GM18498 (cell line): ENCODE measurements around the gene HOXC9.

Experiments
- ATAC-seq: cut with Tn5 transposase; IDR thresholded peaks from one replicate; pipeline ENCODE4 v1.9.1; 2021; ENCODE audit warnings: mild to moderate bottlenecking, moderate library complexity; ENCODE audit not compliant: unreplicated experiment

Gene HOXC9

DNA sequence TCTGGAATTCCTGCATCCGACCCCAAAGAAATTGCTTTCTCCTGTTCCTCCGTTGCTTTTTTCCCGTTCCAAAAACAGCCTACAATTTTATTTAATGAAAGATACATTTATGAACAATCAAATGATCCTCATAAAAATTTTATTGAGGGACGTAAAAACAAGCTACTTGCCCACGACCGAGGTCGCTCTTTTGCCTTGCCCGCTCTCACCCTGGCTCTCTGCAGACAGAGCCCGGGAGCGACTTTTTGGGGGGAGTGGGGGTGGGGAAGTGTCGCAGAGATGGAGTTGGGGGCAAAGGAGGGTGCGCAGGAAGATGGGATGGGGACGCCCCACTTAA is 1.1 kb upstream of the HOXC9 start:
- no peak for ATAC-seq

DNA sequence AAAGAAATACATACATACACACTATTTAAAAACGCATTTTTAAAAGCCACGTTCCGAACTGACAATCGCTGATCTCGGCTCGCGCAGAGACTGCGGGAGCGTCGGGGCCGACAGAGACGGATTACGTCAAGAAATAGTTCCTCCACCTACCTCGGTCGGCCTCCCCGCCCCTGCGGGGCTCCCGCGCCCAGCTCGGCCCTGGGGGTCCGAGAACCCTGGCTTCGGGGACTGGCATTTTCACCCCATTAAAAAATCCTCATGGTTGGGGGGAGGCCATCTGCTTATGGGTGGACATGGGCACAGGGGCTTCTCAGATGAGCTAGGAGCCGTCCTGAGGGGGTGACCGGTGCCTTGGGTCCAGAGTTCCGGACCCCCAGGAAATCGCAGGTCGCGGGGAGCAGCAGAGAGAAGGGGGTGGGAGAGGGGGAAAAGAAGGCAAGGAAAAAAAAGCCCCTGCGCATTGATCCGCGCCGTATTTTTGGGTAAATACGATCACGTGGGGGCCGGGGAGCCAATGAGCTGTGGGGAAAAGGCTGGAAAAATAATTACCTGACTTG is 324 bp upstream of the HOXC9 start:
- ATAC-seq: no peak

DNA sequence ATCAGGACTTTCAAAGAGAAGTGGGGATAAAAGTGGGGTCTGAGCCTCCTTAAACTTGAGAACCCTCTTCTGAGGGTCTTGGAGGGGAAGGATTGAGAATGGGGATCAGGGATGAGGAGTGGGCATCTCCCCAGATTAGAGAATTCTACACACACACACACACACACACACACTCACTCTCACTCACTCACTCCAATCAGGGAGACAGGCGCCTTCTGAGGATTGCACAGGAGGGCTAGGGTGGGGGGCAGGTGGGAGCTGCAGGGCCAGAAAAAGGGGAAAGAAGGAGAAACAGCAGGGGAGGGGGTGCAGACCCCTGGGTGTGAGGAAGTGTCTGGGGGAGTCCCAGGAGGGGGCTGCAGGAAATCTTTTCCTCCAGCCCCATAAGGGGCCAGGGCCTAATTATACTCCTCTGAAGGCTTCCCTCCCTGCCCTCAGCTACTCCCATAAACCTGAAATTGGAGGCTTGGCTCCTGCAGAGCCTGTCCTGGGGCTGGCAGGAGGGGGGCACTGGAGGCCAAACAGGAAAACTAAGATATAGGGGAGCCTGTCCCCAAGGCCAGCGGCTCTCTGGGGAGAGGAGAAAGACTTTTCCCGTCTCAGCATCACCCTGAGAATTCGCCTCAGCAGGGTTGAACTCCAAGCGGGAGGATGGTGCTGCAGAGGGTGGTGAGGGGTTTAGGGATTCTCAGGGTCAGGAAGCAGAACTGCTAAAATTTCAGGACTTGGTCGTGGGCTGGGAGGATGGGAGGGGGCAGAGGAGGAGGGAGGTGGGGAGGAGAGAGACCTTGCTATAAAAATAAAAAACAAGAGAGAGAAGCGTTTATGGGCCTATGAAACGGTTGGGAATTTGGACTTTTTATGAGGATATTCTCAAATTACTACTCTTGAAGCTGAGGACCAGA is 1.6 kb downstream of the HOXC9 start:
- ATAC-seq: no peak

DNA sequence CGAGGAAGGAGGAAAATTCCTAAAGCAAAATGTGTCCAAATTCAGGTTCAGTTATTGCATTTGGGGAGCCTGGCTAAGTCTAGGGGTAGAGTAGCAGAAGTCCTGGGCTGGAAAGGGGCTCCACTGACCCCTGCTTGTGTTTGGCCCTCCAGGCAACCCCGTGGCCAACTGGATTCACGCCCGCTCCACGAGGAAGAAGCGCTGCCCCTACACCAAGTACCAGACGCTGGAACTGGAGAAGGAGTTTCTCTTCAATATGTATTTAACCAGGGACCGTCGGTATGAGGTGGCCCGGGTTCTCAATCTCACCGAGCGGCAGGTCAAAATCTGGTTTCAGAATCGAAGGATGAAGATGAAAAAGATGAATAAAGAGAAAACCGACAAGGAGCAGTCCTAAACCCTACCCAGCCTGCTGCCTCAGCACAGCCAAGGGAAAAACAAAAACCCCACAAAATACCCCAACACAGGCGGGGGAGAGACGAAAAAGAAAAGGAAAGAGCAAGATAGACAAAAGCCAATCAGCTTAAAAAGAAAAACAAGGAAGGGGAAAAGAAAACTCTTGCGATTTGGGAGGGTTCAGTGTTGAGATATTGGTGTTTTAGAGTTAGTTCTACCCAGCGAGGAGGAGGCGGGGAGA is 2.4 kb downstream of the HOXC9 start:
- ATAC-seq: no peak

DNA sequence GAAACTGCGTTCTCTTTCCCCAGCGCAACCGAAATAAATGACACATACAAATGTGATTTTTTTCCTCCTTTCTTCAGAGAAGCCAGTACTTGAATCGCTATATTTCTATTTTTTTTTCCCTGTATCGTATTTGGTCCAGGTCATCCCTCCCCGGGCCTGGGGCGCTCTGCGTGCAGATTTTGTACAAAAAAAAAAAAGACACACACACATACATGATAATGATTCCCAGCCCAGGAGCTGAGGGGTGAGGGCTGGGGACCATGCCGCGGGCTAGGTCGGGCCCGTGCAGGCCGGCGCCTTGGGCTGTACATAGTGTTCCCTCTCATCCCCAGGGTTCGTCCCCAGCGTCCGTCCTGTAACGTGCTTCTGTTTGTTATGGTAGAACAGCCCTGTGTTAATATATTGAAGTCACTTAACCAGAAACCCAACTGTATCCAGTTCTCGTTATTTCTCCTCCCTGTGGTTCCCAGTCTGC is 3.0 kb downstream of the HOXC9 start:
- no peak for ATAC-seq

DNA sequence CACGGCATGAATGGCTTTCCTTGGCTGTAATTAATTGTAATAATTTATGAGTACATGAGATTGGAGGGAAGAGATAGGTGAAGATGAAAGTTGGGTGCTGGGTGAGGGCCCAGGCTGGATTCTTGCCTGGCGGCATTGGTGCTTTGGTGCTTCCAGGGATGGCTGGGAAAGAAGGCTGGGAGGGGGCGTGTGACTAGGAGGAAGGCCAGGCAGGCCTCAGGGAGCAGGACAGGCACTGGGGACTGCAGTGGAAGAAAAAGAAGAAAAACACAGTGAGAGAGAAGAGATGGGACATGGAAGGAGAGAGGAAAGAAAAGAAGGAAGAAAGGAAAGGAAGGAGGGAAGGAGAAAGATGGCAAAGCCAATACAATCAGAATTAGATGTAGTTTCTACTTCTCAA is 3.7 kb downstream of the HOXC9 start:
- ATAC-seq: no peak

DNA sequence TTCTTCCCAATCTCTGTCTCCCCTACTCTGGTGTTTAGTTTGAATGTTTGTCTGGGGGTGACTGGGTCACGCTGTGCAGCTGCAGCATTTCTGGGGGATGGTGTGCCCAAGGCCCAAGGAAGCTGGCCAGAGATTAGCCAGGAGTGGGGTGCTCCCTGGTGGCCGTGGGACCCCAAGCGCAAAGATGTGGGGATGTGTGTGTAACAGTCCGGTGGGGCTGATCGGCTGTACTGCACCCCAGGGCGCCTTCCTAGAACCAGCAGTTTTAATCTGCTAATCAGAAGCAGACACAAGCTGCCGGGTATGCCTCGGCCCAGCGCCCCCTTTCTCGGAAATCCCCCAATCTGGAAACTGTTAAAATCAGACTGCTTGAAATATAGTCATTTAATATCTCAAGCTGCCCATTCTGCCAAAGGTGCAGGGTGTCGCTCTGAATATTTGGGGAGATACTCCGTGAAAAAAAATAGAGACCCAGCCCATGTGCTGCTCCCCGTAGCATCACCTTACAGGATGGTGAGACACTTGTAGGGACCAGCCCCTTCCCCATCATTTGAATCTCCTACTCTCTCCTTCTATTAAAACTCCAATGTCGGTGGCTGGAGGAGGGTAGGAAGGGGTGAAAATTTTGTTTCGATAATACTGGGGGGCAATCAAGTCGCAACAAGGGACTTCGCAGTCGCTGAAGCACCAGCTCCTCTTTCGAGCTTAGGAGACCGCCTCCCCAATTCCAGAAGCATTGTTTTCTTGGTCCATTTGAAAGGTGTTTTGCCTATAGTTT is 4.3 kb downstream of the HOXC9 start:
- ATAC-seq: no peak

DNA sequence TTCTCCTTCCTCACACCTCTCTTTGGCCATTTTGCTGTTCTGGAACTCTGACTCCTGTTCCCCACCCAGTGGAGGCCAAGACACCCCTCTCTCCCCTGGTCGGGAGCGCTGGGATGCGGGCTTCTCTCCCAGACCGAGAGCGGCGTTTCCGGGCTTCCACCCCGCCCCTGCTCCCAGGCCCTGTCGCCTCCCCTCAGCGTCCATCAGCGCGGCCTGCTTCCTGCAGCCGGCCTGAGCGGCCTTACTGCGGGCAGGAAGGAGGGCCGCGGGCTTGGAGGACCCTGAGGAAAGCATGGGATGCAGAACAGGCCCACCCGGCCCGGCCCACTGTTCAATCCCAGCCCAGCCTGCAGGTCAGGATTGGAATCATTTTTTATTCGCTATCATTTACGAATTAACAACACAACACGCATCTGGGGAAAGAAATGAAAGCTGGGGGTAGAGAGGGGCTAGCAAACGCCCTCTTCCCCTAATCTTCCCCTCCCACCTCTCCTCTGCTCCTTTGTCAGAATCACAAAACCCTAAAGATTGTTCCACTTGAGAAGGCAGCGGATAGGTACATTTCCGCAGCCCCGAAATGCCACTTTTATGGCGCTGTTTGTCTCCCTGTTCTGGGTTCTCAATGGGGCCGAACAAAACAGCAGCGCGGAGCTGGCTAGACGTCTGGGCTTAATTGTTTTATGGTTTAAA is 5.0 kb downstream of the HOXC9 start:
- ATAC-seq: no peak

DNA sequence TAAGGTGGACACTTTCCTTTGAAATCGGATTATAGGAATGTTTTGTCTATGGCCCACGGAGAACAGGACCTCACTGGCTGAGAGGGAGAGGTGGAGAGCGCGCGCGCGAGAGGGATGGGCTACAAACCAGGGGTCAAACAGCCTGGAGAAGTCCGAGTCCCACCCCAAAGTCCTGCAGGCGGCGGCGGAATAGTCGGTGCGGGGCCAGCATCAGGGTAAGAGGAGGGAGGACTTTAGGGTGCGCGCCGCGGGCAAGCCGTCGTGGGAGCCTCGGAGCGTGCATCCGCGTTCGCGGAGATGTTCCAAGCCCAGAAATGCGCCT is 5.5 kb downstream of the HOXC9 start:
- ATAC-seq: no peak

DNA sequence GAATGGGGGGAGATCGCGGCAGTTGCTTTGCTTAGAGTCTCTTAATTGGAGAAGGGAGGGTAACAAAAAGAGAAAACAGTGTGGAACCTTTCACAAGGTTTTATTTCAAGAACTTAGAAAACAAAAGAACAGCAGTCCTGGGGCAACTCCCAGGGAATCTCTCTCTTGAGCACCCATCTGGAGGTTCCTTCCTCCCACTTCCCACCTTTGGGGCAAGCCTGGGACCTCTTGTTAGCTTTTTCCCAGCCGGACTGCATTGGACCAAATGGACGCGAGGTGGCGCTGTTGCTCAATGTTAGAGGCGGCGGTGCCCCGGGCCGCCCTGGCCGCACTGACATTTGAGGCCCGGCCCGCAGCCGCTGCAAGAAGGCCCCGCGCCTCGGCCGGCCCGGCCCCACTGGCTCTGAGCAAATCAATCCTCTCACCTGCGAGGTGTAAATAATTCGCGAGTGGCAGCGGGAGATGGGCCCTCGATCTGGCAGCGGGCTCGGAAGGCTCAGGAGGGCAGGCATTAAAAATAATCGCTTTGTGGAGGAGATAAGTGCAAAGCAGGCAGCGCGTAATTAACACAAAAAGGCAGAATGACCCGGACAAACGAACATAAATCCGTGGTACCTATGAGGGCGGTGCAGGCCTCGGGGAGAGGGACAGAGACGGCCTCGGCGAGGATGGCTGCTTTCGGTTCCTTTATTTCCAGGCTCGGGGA is 6.0 kb downstream of the HOXC9 start:
- ATAC-seq: peak; percentile 65

DNA sequence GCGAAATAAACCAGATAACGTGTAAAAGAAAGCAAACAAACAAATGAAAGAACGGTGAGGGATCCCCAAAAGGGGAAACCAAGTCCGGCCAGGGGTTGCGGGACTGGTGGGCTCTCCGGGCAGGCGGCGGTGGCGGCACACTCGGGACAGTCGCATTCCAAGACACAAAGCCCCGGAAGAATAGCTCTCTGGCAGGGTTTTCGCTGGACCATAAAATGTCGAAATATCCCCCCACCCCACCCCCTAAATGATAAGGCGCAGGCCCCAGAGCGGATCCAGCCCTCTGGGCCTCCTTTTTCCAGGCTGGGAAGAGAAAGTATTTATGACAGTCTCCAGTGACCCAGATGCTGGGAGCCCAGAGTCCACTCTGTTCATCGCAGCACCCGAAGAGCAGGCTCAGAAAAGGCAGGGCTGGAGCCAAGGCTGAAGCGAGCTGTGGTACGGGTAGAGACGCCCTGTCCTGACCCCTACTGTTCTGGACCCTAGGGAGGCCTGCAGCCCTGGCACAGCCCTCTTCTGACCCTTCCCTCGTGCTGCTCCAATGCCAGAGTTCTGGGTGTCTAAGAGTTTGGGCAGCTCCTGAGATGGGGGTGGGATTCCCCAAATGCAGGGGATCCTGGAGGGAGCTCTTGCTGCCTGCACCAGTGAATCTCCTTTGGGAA is 6.7 kb downstream of the HOXC9 start:
- no peak for ATAC-seq

DNA sequence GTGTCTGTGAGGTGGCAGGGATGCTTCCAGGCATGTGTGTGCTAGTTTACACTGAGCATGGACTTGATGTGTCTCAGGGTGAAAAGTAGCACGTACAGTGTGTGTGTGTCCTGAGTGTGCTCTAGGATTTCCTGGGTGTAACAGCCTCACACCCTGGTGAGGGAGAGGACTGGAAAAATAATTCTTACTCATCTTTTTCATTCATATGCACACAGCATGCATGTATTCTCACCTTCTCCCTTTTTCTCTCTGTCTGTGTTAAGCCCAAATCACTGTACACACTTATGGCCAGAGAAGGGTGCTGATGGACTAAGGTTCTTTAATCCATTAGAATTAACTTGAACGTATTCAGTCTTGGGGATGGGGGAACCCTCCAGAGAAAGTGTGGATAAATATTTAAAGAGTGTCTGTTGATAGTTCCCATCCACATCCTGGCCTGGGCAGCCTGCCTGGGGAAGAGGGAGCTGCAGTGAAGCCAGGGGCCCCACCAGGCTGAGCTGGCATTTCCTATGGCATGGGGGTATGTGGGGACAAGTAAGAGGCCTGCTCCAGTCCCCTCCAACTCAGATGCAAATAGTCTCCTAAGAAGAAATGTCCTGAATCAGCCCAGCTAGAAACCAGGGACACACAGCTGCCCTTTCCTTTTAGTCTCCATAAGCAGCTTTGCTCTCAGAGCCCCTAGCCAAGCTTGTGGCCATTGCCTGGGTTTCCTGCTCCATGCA is 7.7 kb downstream of the HOXC9 start:
- no peak for ATAC-seq

DNA sequence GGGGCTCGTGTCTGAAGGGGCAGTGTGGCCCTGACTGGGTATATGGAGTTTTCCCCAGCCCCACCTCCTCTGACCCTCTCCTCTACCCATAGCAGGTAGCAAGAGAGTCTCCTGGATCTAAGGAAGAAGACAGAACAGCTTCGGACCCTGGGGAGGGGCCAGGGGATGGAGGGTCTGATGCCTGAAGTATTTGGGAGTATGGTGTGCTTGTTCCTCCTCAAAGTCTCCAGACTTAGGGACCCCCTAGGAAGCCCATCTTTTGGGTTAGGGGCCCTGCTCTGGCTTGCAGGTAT is 8.2 kb downstream of the HOXC9 start:
- ATAC-seq: no peak

DNA sequence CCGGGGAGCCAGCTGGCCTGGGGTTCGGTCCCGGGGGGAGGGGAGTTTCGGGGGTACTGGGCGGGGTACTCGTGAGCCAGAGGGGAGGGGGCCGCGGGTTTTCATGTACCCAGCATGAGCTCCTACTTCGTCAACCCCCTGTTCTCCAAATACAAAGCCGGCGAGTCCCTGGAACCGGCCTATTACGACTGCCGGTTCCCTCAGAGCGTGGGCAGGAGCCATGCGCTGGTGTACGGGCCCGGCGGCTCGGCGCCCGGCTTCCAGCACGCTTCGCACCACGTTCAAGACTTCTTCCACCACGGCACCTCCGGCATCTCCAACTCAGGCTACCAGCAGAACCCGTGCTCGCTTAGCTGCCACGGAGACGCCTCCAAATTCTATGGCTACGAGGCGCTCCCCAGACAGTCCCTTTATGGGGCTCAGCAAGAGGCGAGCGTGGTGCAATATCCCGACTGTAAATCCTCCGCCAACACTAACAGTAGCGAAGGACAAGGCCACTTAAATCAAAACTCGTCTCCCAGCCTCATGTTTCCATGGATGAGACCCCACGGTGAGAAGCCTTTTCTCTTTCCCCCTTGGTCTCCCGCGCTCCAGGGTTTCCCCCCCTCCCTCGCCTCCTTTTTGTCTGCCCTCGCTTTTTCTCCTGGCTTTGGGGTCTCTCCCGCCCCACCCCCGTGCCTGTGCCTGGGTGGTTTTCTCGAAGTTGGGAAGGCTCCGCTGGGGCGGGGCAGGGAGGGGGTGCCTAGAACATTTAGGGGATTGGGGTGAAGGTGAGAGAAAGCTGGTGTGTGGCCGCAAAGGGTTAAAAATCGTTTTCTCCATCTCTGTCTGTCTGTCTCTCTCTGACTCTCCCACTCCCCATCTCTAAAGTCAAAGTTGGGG is 9.5 kb downstream of the HOXC9 start:
- no peak for ATAC-seq

DNA sequence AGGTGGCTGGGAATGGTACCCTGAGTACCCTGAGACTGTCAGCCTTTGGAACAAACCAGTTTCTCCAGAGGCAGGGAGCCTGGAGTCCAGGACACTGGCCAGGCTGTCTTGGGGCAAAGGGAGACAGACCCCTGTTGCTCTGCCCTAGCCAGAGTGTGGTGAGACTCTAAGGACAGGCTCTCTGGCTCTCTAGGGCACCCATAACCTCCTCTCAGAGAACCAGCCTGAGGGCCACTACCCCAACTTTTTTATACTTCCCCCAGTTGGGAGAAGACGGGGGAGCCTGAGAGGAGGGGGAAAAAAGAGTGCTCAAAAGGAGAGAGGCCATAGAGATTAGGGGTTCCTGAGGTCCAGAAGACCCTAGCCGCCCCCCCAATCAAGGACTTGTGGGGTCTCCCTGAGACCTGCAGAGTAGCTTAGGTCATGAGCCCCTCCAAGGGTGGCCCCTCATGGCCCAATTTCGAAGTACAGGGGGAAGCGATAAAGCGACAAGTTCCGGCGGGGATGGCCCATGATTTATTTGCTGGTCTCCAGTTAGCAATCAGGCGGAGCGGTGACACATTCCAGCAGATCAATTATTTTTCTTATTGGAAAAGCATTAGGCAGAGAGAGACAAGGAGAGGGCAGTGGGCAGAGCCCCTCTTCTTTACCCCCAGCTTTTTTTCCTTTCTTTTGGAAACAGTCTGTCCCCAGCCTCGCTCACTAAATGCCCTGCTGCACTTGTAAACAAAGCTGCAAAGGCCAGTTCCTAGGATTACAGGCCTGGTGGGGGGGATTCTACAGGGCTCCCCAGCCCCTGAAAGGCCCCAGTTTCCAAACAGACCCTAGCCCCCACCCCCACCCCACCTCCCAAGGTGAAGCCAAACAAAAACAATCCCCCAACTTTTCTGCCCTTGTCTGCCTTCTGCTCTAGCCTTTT is 10.4 kb downstream of the HOXC9 start:
- ATAC-seq: no peak

DNA sequence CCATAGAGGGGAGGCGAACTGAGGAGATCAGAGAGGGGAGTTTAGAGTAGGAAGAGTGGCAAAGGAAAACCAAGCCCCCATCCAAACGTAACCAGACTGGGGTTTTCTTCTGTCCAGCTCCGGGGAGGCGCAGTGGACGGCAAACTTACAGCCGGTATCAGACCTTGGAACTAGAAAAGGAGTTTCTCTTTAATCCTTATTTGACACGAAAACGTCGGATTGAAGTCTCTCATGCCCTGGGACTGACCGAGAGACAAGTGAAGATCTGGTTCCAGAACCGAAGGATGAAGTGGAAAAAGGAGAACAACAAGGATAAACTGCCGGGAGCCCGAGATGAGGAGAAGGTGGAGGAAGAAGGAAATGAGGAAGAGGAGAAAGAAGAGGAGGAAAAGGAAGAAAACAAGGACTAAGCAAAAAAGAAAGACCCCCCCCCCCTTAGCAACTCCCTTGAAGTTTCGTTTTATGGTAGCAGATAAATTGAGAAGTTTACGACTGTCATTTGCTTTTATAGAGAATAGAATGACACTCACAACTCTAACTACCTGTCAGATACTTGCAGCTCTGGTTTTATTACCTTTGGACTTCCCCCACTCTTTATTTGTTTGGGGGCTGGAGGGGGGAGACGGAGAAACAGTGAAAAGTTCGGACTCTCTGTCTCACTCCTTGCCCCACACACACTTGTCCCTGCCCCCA is 11.2 kb downstream of the HOXC9 start:
- no peak for ATAC-seq
